Erythroblast (primary cell): ENCODE measurements around the gene RBM14.

Source experiments
- GATA1 ChIP-seq: IDR thresholded peaks from 2 replicates; pipeline ENCODE4 v1.6.1; 2011; ENCODE audit warnings: low read depth, mild to moderate bottlenecking, control low read depth, low read length, moderate library complexity
- POLR2A ChIP-seq: IDR thresholded peaks from 2 replicates; pipeline ENCODE4 v1.6.1; 2011; ENCODE audit warnings: mild to moderate bottlenecking, low read length

GRCh38 chr11:66609721-66610617 is 6.5 kb upstream of the RBM14 start:
- TF ChIP-seq POLR2A: no peak
- TF ChIP-seq GATA1: no peak
